GM21447 (cell line): ENCODE data around the gene GTF2F2.

Experiments
- ATAC-seq: cut with Tn5 transposase; IDR thresholded peaks from one replicate; pipeline ENCODE4 v1.9.1; 2021; ENCODE audit not compliant: unreplicated experiment

The GTF2F2 gene

GRCh38 chr13:45209229-45209628 lies 88.9 kb downstream of the GTF2F2 start:
- ATAC-seq = no peak

GRCh38 chr13:45215392-45216077 lies 95.2 kb downstream of the GTF2F2 start:
- no peak for ATAC-seq

- no peak for ATAC-seq
Observed at GRCh38 chr13:45216193-45216592, 95.9 kb downstream of the GTF2F2 start.

GRCh38 chr13:45218689-45219088 lies 98.4 kb downstream of the GTF2F2 start:
- no peak for ATAC-seq

DNA sequence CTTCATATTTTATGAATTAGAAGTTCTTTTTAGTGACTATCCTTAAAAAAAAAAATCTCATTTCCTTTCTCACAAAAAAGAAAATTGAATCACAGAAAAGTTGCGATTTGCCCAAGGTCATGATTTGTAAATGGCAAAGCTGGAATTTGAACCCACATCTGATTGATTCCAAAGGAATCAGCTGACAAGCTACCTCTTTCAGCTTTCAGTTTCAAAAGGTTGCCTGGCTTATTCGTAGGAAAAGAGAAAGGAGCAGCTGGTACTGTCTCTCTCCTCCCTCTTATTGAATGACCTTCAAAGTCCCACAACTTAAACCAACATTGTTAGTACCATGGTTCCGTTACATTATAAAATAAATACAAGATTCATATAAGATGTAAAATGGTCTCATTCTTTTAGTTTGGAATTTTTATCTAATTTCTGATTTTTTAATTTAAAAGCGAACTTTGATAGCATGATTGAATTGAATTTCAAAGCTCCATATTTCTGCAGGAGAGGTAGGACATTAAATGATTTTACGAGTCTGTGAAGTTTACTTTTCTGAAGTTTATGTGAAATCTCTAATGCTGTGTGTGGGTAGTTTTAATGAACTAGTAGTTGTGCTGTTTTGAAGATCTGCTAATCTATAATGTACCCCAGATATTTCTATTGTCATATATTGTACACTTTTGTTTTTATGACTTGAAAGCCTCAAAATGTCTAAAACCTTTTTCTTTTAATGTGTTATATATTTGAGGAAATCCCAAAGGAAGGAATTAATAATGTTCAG lies 99.0 kb downstream of the GTF2F2 start:
- no peak for ATAC-seq

GRCh38 chr13:45219938-45220375 lies 99.6 kb downstream of the GTF2F2 start:
- no peak for ATAC-seq

DNA sequence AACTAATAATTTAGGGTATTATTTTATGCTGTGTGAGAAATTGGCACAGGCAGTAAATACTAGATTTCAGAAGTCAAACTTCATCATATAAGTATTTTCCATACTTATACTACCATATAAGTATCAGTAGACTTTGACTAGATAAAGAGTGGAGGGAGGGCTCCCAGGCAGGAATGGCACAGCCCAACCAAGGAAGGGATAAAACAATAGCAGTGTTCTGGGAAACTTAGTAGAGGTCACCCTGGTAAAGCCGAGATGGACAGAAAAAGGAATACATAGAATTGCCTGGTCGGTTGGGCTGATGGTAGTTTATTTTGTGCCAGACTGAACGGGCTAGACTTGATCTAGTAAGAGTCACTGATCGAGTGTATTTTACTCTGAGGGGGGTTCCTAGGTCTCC lies 100.1 kb downstream of the GTF2F2 start:
- ATAC-seq = no peak

GRCh38 chr13:45222516-45222915 lies 102.2 kb downstream of the GTF2F2 start:
- no peak for ATAC-seq

DNA sequence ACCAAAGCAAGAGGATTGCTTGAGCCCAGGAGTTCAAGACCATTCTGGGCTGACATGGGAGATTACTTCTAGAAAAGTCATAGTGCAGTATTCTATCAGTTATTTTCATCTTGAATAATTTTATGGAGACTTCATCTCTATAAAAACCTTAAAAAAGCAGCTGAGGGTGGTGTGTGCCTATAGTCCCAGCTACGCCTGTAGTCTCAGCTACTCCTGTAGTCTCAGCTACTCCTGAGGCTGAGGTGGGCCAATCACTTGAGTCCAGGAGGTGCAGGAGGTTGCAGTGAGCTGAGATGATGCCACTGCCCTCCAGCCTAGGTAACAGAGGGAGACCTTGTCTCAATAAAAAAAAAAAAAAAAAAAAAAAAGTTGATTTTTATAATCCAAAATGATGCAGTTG lies 102.6 kb downstream of the GTF2F2 start:
- no peak for ATAC-seq

DNA sequence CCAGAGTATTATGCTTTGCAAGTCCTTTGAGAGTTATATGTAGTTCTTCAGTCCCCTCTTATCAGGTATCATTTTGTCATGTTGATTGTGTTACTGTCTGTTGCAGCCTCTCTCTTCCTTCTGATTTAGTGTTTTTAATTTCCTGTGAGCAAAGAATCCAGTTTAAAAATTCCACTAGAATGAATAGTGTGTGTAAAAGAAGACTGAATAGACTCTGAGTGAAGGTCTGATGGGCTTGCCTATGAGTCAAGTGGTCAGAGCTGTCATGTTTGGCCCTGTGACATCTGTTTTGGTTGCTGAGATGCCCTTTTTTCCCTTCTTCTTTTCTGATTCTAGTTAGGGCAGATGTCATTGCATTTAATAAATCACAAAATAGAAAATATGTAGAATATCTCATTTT lies 103.9 kb downstream of the GTF2F2 start:
- ATAC-seq = no peak

DNA sequence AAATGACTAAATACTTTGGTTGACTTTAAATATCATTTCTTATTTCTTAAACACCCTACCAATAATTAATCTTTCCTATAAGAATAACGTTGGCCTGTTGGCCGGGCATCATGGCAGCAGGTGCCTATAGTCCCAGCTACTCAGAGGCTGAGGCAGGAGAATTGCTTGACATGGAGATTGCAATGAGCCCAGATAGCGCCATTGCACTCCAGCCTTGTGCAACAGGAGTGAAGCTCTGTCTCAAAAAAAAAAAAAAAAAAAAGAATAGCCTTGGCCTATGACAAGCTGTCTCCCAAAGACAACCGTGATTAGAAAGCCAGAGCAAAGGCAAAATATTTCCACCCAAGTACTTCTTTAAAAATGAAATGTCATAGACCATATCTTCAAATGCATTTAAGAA lies 105.1 kb downstream of the GTF2F2 start:
- no peak for ATAC-seq

GRCh38 chr13:45226024-45226423 lies 105.7 kb downstream of the GTF2F2 start:
- ATAC-seq = no peak

GRCh38 chr13:45228002-45228401 lies 107.7 kb downstream of the GTF2F2 start:
- no peak for ATAC-seq

DNA sequence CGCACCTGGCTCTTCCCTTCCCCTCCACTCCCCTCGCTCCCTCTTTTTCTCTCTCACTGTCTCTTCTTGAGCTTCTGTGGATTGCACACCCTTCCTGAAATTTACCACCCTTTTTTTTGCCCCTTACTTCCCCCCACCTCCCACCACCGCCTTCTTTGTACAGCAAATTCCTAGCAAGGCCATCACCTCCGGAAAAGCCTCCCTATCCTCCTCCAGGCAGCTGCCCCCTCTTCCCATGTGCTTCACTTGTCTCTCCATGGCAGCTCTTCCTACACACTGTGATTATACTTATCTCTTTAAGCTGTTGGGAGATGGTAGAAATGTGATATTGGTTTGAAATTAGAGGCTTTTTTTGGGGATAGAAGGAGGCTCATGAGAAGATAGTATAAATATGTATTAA lies 108.9 kb downstream of the GTF2F2 start:
- no peak for ATAC-seq

GRCh38 chr13:45231305-45231704 lies 111.0 kb downstream of the GTF2F2 start:
- no peak for ATAC-seq

DNA sequence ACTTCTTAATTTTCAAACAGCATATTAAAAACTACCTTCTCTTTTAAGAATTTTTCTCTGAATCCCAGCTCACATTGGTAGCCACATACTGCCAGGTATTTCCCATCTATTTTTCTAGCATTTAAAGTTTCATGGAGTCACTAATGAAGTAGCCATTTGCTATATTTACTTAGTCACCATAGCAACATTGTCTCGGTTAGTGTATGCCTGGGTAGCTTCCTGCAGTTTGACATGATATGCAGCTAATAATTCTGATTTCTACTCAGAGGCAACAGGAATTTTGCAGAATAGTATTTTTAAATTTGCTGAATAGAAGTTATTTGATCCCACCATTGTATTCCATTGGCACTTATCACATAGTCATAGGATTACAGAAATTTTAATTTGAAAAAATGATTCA lies 111.4 kb downstream of the GTF2F2 start:
- ATAC-seq = no peak

GRCh38 chr13:45232591-45232990 lies 112.3 kb downstream of the GTF2F2 start:
- no peak for ATAC-seq

- ATAC-seq = no peak
Observed at GRCh38 chr13:45238945-45239795, 118.9 kb downstream of the GTF2F2 start.

GRCh38 chr13:45240143-45240542 lies 119.8 kb downstream of the GTF2F2 start:
- no peak for ATAC-seq

DNA sequence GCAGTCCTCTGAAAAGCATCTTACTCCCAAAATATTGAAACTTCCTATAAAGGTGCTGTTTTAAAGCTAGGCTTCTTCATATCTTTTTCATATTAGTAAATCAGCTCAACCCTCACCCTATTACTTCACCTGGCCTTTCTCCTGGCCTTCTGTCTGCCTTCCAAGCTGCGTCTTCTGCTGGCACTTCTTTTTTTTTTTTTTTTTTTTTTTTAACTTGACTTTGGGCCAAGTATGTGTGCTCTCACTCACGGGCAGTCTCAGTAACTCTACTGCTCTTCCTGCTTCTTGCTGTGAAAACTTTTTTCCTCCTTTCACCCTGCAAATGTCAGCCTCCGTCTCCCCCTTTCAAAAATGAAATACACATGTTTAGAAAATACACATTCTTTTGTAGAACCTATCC lies 121.8 kb downstream of the GTF2F2 start:
- no peak for ATAC-seq

DNA sequence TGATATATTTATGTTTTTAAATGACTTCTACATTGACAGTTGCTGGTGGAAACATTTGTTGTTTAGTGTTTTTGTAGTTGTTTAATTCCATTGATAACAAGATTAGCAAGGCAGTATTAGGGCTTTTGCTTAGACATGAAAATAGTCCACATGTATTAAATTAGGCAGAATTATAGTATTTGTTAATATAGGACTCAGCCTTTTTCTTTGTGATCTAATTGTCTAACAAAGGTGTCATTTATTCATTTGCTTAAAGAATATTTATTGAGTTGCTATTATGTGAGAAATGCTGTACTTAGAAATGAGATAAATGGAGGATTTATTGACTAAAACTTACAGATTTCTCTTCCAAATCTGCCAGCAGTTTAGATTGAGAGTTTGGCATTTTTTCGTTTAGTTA lies 122.2 kb downstream of the GTF2F2 start:
- ATAC-seq = no peak

DNA sequence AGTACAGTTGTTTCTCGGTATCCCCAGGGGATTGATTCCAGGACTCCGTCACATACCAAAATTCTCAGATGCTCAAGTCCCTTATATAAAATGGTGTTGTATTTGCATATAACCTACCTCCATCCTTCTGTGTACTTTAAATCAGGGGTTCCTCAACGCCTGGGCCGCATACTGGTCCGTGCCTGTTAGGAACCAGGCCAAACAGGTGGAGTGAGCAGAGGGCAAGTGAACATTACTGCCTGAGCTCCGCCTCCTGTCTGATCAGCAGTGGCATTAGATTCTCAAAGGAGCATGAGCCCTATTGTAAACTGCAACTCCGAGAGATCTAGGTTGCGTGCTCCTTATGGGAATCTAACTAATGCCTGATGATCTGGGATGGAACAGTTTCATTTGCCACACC lies 122.8 kb downstream of the GTF2F2 start:
- ATAC-seq = no peak
